Medulla oblongata (tissue), 1 donor: ENCODE data around the gene ANTKMT.

ENCODE experiments used
- DNase-seq: peaks from one replicate; pipeline ENCODE4 v3.0.0-alpha.2; 2015; ENCODE audit errors: extremely low spot score

Gene ANTKMT, protein sequence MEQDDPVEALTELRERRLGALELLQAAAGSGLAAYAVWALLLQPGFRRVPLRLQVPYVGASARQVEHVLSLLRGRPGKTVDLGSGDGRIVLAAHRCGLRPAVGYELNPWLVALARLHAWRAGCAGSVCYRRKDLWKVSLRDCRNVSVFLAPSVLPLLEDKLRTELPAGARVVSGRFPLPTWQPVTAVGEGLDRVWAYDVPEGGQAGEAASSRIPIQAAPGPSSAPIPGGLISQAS

GRCh38 chr16:720990-721764, at the start of gene ANTKMT:
TSS of gene ANTKMT (plus strand) at chr16:721146. CDS start at chr16:721275, 129 bp downstream.
- peak; percentile 77 for DNase-seq

DNA sequence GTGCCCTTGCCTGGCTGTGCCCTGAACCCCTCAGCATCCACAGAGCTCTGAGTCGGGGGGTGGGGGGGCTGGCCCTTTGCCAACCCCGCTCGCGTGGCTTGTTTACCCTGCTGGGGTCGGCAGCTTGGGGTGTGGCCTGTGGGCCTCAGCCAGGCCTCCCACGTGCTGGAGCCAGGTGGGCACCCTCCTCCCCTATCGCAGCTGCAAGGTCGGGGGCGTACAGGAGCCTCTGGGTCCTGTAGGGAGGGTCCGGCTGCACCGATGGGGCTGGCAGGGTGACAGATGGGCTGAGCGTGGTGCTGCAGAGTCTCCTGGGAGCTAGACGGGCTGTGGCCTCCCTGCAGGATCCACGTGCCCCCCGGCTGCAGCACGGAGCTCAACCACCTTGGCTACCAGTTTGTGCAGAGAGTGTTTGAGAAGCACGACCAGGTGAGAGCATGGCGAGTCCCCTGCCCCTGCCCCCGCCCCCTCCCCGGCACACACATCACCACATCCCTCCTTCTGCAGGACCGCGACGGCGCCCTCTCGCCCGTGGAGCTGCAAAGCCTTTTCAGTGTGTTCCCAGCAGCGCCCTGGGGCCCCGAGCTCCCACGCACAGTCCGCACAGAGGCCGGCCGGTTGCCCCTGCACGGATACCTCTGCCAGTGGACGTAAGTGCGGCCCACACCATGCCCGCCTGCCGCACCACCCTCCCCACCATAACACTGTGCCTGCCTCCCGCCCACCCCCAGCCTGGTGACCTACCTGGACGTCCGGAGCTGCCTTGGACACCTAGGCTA, 49.4 kb upstream of the ANTKMT start:
- no peak for DNase-seq

DNA sequence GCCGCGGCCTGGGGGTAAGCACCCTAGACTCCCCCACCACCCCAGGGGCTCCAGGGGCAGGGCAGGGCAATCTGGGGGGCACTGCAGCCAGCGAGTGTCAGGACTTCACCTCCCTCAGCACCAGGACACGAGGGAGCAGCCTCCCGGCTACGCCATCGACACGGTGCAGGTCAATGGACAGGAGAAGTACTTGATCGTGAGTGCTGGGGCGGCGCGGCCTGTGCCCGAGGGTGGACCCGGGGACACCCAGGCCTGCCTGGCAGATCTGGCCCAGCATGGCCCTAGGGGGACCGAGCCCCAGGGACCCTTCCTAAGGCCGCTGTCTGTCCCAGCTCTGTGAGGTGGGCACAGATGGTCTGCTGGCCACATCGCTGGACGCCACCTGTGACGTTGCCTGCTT, 48.6 kb upstream of the ANTKMT start:
- no peak for DNase-seq

GRCh38 chr16:672851-673250, 48.1 kb upstream of the ANTKMT start:
- DNase-seq, result no peak

DNA sequence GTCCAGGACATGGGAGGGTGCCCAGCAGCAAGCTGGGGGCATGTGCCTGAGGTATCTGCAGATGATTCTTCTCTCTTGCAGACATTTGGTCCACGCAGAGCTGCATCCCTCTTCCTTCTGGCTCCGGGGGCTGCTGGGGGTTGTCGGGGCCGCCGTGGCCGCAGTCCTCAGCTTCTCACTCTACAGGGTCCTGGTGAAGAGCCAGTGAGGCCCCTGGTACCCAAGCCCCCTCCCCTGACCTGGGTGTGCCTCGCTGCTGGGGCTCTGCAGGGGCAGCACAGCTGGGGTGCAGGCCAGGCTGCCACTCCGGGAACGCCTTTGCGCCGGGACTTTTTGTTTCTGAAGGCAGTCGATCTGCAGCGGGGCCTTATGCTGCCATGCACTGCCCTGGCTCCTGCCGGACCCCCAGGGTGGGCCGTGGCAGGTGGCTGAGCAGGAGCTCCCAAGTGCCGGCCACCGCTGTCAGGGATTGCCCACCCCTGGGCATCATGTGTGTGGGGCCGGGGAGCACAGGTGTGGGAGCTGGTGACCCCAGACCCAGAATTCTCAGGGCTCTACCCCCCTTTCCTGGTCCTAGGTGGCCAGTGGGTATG, 47.5 kb upstream of the ANTKMT start:
- no peak for DNase-seq

- DNase-seq, result no peak
Measured at GRCh38 chr16:674214-674881, 46.6 kb upstream of the ANTKMT start.

- peak; percentile 19 for DNase-seq
Measured at GRCh38 chr16:674968-675883, 45.7 kb upstream of the ANTKMT start, which contains the start of gene RHBDL1. TSS of gene RHBDL1 (plus strand) at chr16:675671. CDS start at chr16:675791, 120 bp downstream.

- DNase-seq, result no peak
Measured at GRCh38 chr16:675884-676564, 44.9 kb upstream of the ANTKMT start.

GRCh38 chr16:676565-676902, 44.4 kb upstream of the ANTKMT start:
- no peak for DNase-seq

DNA sequence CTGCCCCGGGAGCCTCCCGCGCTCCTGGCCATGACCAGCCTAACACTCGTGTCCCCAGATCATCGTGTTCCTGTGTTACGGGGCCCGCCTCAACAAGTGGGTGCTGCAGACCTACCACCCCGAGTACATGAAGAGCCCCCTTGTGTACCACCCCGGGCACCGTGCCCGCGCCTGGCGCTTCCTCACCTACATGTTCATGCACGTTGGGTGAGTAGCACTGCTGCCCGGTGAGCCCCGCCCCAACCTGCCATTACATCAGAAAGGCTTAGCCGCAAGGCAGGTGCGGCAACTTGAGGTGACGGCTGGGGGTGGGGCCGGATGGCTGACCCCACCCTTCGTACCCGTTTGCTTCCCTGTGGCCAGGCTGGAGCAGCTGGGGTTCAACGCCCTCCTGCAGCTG, 44.0 kb upstream of the ANTKMT start:
- DNase-seq, result no peak

DNA sequence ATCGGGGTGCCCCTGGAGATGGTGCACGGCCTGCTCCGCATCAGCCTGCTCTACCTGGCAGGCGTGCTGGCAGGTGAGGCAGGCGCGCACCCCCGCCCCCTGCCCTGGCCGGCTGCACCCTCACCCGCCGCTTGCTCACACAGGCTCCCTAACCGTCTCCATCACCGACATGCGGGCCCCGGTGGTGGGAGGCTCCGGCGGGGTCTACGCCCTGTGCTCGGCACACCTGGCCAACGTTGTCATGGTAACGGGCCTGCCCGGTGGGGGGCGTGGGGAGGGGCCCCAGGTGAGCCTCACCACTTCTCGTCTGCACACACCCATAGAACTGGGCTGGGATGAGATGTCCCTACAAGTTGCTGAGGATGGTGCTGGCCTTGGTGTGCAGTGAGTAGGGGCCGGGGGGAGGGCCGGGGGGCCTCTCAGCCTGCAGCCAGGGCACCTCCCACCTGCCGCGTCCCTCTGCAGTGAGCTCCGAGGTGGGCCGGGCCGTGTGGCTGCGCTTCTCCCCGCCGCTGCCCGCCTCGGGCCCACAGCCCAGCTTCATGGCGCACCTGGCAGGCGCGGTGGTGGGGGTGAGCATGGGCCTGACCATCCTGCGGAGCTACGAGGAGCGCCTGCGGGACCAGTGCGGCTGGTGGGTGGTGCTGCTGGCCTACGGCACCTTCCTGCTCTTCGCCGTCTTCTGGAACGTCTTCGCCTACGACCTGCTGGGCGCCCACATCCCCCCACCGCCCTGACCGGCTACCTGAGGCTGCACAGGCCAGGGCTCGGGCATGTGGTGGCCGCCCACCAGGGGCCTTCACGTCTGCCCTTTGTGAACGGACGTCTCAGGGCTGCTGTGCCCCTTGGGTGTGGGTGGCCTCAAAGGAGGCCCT, 43.4 kb upstream of the ANTKMT start:
- no peak for DNase-seq

- no peak for DNase-seq
Measured at GRCh38 chr16:678209-678857, 42.6 kb upstream of the ANTKMT start.

DNA sequence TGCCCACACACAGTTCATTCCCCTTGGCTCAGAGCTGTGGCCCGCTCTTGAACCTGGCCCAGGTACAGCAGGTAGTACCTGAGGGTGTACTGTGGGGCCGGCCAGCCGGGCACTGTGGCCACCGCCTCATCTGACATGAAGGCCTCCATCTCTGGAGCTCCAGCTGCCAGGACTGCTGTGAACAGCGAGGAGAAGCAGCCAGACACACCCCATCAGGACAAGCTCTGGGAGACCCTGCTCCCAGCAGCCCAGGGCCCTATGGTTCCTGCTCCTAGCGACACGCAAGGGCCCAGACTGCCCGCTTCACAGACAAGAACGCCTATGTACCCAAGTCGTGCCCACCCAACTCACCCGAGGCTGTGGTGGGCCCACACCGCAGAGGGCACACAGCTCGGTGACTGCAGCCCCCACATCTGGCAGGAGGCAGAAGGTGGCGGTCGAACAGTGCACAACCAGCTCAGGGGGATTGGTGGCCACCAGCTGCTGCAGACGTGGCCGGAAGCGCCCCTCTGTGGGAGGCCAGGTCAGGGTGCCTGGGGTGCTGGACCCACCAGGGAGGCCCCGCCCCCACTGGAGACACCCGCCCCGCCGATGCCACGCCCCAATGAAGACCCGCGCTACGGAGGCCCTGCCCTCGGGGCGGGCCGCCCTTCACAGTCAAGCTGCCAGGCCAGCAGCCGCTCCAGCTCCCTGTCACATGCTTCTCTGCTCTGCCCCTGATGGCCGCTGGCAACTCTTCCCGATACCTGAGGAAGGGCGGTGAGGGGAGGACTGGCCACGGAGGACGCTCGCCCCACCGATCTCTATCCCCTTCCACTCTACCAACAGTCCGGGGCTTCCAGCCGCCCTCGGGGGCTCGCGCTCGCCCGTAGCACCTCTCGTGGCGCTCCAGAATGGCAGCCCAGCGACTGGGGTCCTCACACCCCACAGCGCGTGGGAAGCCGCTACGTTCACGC, 41.8 kb upstream of the ANTKMT start:
- peak; percentile 67 for DNase-seq

GRCh38 chr16:679814-680624, 40.9 kb upstream of the ANTKMT start, which contains the start of gene STUB1:
TSS of gene STUB1 (plus strand) at chr16:680410. CDS start at chr16:680526, 116 bp downstream.
- DNase-seq, result peak; percentile 83

- no peak for DNase-seq
Measured at GRCh38 chr16:680625-680945, 40.4 kb upstream of the ANTKMT start.

DNA sequence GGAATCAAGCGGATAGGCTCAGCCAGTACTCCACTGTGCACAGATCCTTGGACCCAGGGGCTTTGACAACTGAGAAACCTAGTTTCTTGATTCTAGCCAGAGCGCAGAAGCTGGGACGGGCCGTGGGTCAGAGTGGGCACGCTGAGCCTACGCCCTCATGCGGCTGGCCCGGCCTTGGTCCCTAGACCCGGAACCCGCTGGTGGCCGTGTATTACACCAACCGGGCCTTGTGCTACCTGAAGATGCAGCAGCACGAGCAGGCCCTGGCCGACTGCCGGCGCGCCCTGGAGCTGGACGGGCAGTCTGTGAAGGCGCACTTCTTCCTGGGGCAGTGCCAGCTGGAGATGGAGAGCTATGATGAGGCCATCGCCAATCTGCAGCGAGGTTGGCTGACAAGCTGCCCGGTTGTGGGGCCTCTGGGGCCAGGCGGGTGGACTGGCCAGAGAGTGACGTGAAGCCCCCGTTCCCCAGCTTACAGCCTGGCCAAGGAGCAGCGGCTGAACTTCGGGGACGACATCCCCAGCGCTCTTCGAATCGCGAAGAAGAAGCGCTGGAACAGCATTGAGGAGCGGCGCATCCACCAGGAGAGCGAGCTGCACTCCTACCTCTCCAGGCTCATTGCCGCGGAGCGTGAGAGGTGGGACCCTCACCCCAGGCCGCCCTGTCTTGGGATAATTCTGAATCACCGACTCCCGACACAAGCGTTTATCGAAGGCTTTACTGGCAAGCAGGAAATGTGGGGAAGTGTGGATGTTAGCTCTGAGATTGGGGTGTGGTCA, 39.8 kb upstream of the ANTKMT start:
- peak; percentile 25 for DNase-seq
